HUES64 (cell line): ENCODE results near the gene SNRK.

Experiments used
- H3K27ac ChIP-seq: 2 replicates; pipeline ENCODE4 v1.7.0; 2013; ENCODE audit warnings: low read depth, low read length, inconsistent platforms
- H3K27me3 ChIP-seq: 2 replicates; pipeline ENCODE4 v1.6.1; 2013; ENCODE audit warnings: mild to moderate bottlenecking, low read length; ENCODE audit not compliant: insufficient read depth
- H3K36me3 ChIP-seq: 2 replicates; pipeline ENCODE4 v1.6.1; 2013; ENCODE audit warnings: mild to moderate bottlenecking, low read length; ENCODE audit not compliant: insufficient read depth
- H3K4me1 ChIP-seq: 2 replicates; pipeline ENCODE4 v1.6.1; 2013; ENCODE audit warnings: mild to moderate bottlenecking, low read length, moderate library complexity; ENCODE audit not compliant: insufficient read depth
- H3K4me3 ChIP-seq: 2 replicates; pipeline ENCODE4 v1.5.1; 2013; ENCODE audit warnings: mild to moderate bottlenecking, low read length, moderate library complexity
- H3K9ac ChIP-seq: 2 replicates; pipeline ENCODE4 v1.6.1; 2013; ENCODE audit warnings: mild to moderate bottlenecking, low read depth, low read length
- H3K9me3 ChIP-seq: 2 replicates; pipeline ENCODE4 v1.6.1; 2013; ENCODE audit warnings: low read depth, low read length; ENCODE audit not compliant: insufficient read depth
- WGBS: fragments of 150-250, 120-280 bp; methylation state at CpG from one replicate; pipeline ENCODE4 v1.1.7; 2013; ENCODE audit warnings: missing lambda C conversion rate; 5-methylcytosine and 5-hydroxymethylcytosine counted together

The SNRK gene

DNA sequence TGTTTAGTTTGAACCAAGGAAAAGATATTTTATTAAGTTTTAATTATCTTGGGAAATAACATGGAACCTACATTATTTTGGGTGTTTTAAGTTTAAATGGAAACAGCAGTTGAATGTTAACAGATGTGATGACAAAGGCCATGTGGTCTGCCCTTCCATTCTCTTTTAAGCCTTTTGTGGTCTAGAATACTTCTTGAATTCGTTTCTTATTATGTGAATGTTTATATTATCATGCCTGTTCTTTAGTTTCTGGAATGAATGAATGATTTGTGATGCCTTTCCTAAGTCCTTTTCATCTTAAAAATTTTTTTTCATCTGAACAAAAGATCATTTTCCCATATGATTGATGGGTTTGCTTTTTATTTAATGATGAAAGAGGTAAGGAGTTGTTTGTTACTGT lies 44.6 kb downstream of the SNRK start:
- peaks cover 12% of the 10 kb centered on the region; the same call in 1 of the 2 replicates for H3K4me1 ChIP-seq
- no peaks in the 10 kb centered on the region for H3K27me3 ChIP-seq
- H3K9me3 ChIP-seq: peaks cover 11% of the 10 kb centered on the region; the same call in 1 of the 2 replicates
- 83% methylated on average over 1 of the region's 1 CpG for WGBS
- no peak overlapping the region for H3K9ac ChIP-seq
- no peak overlapping the region for H3K27ac ChIP-seq
- peaks cover 23% of the 10 kb centered on the region for H3K36me3 ChIP-seq
- H3K4me3 ChIP-seq: no peak overlapping the region

DNA sequence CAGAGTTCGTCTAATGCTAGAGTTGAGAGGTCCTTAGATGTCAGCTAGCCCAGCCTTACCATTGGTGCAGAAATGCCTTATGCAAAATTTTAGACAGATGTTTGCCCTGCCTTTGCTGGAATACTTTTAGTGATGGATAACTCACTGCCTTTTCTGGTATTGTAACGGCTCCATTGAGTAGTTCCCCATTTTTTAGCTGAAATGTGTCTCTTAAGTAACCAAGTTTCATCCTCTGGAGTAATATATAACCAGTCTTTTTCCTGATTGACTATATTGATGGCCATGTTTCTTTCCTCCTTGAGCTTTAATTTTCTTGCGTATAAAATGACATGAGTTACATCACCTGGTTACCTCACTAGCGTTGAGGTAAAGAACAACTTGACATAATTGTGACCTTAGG lies 45.0 kb downstream of the SNRK start:
- peaks cover 12% of the 10 kb centered on the region; the same call in 1 of the 2 replicates for H3K4me1 ChIP-seq
- H3K4me3 ChIP-seq: no peak overlapping the region
- H3K9me3 ChIP-seq: peaks cover 15% of the 10 kb centered on the region; the same call in 1 of the 2 replicates
- H3K9ac ChIP-seq: no peak overlapping the region
- H3K27me3 ChIP-seq: no peaks in the 10 kb centered on the region
- peaks cover 25% of the 10 kb centered on the region for H3K36me3 ChIP-seq
- 91% methylated on average over 4 of the region's 4 CpGs for WGBS
- H3K27ac ChIP-seq: no peak overlapping the region

DNA sequence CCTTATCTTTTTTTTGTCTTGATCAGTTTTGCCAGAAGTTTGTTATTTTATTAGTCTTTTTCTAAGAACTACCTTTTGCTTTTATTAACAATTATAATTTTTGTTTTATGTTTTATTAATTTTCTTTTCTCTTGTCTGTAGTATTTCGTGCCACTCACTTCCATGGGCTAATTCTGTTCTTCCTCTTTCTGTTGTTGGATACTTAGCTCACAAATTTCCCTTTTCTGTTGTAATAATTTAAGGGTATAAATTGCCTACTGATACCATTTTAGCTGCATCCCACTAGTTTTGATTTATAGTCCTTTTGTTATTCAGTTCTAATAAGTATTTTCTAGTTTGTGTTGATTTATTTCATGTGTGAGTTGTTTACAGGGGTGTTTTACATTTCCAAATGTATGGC lies 48.6 kb downstream of the SNRK start:
- H3K27ac ChIP-seq: no peak overlapping the region
- H3K27me3 ChIP-seq: no peaks in the 10 kb centered on the region
- H3K9me3 ChIP-seq: peaks cover 39% of the 10 kb centered on the region
- no peak overlapping the region for H3K9ac ChIP-seq
- H3K4me3 ChIP-seq: no peak overlapping the region
- peaks cover 51% of the 10 kb centered on the region for H3K36me3 ChIP-seq
- WGBS: no CpG with 5 or more reads among the region's 1 CpG
- H3K4me1 ChIP-seq: peaks cover 8% of the 10 kb centered on the region; the same call in 1 of the 2 replicates

DNA sequence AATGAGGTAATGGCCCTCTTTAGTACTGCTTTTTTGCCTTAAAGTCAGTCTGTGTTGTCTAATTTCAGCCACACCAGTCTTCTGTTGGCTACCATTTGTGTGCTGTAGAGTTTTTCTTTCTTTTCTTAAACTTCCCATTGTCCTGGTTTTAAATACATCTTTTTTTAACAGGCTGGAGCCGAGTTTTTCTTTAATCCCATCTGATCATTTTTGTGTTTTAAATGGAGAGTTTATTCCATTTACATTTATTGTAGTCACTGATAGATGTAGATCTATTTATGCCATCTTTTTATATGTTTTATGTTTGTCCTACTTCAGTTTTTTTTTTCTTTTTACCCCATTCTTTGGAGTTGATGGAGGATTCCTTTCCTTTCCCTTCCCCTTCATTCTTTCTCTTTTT lies 49.5 kb downstream of the SNRK start:
- Histone ChIP-seq H3K4me1 (no peaks in the 10 kb centered on the region), H3K36me3 (peaks cover 59% of the 10 kb centered on the region), H3K27me3 (no peaks in the 10 kb centered on the region), H3K27ac (no peak overlapping the region), H3K4me3 (no peak overlapping the region), H3K9ac (no peak overlapping the region), H3K9me3 (peaks cover 39% of the 10 kb centered on the region)
- no CpG with 5 or more reads among the region's 1 CpG for WGBS

DNA sequence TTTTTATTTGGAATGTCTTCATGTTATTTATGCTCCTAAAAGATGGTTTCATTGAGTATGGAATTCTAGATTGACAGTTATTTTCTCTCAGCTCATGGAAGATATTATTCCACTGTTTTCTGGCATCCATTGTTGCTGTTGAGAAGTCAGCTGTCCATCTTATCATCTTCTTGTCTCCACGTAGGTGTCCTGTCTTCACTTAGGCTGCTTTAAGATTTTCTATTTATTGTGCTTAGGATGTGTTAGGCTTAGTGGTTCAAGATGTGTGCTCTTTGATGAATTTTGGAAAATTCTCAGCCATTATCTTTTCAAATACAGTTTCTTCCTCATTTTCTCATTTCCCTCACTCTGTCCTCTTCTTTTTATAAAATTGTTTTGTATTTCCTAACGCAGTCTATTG lies 52.0 kb downstream of the SNRK start:
- Histone ChIP-seq H3K9ac (no peak overlapping the region), H3K9me3 (peaks cover 39% of the 10 kb centered on the region), H3K27me3 (no peaks in the 10 kb centered on the region), H3K27ac (no peak overlapping the region), H3K36me3 (peaks cover 70% of the 10 kb centered on the region), H3K4me3 (no peak overlapping the region), H3K4me1 (peaks cover 9% of the 10 kb centered on the region)
- 100% methylated on average over 1 of the region's 2 CpGs for WGBS

DNA sequence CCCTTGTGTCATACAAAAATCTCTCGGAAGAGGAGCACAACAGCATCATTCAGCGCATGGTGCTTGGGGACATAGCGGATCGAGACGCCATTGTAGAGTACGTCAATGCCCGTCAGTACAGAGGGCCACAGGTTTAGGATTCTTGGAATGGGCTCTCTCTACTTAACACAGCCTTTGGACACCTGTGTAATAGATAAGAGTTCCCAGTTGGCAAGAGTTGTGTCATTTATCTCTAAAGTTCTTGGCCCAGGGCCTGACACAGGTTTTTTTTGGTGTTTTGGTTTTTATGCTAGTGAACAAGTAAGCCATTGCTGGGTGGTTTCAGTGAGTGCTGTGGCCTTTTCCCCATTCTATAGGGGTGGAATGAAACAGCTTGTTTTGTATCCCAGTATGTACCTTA lies 54.1 kb downstream of the SNRK start:
- Histone ChIP-seq H3K27me3 (no peaks in the 10 kb centered on the region), H3K9ac (no peak overlapping the region), H3K36me3 (peaks cover 69% of the 10 kb centered on the region), H3K4me3 (no peak overlapping the region), H3K9me3 (peaks cover 34% of the 10 kb centered on the region), H3K4me1 (peaks cover 21% of the 10 kb centered on the region), H3K27ac (no peak overlapping the region)
- 98% methylated on average over 7 of the region's 7 CpGs for WGBS

DNA sequence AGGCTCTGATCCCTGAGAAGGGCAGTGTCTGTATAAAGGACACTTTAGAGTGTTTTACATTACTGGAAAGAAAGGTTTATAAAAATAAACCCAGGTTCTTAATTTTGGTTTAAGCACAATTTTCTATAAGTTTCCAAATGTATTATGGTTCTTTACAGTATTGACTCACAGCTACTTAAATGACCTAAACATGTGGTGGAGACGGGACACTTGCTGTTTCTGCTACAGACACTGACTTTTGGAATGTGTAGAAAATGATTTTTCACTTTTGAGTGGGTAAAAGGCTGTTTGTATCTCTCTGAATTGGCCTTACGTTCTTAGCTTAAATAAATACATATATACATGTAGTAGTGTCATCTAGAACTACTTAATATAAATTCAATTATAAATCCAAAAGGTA lies 55.4 kb downstream of the SNRK start:
- Histone ChIP-seq H3K9me3 (peaks cover 22% of the 10 kb centered on the region), H3K36me3 (peaks cover 64% of the 10 kb centered on the region), H3K27ac (no peak overlapping the region), H3K9ac (no peak overlapping the region), H3K4me1 (peaks cover 21% of the 10 kb centered on the region), H3K4me3 (no peak overlapping the region), H3K27me3 (no peaks in the 10 kb centered on the region)
- WGBS: 93% methylated on average over 1 of the region's 2 CpGs

DNA sequence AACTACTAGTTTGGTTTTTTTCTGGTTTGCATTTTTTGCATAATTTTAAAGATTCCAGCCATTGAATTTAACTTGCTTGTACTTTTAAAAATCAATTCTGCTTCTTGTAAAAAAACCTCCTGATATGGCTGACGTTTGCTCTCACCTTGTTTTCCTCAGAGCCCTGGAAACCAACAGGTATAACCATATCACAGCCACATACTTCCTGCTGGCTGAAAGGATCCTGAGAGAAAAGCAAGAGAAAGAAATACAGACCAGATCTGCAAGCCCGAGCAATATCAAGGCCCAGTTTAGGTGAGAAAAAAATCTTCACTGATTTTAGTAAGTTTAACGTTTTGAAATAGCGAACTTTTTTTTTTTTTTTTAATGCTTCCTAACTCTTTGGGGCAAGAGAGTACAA lies 56.8 kb downstream of the SNRK start:
- Histone ChIP-seq H3K27ac (peak overlapping the region; percentile 15; the same call in 1 of the 2 replicates), H3K36me3 (peaks cover 65% of the 10 kb centered on the region), H3K4me3 (no peak overlapping the region), H3K4me1 (peaks cover 21% of the 10 kb centered on the region), H3K9me3 (peaks cover 9% of the 10 kb centered on the region), H3K27me3 (no peaks in the 10 kb centered on the region), H3K9ac (no peak overlapping the region)
- WGBS: 92% methylated on average over 4 of the region's 4 CpGs

DNA sequence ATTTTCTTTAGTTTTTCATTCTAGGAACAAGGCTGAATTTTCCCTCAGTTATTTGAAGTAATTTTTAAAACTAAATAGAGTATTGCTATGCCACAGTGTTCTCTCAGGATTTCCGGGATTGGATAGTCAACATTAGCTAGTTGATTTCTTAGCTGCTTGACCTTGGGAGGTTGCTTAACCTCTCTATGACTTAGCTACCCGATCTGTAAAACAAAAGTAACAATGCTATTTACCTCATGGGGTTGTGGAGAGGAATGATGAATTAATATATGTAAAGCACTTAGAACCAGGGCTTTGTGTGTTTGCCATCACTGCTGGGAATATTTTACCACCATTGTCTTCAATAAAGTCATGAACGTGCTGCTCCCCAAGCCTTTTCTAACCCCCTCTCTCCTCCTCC lies 57.5 kb downstream of the SNRK start:
- H3K27ac ChIP-seq: no peak overlapping the region; the same call in 1 of the 2 replicates
- peaks cover 21% of the 10 kb centered on the region for H3K4me1 ChIP-seq
- no peak overlapping the region for H3K4me3 ChIP-seq
- no peaks in the 10 kb centered on the region for H3K27me3 ChIP-seq
- H3K36me3 ChIP-seq: peaks cover 66% of the 10 kb centered on the region
- H3K9ac ChIP-seq: no peak overlapping the region
- 70% methylated on average over 2 of the region's 3 CpGs for WGBS
- H3K9me3 ChIP-seq: peaks cover 3% of the 10 kb centered on the region; the same call in 1 of the 2 replicates

DNA sequence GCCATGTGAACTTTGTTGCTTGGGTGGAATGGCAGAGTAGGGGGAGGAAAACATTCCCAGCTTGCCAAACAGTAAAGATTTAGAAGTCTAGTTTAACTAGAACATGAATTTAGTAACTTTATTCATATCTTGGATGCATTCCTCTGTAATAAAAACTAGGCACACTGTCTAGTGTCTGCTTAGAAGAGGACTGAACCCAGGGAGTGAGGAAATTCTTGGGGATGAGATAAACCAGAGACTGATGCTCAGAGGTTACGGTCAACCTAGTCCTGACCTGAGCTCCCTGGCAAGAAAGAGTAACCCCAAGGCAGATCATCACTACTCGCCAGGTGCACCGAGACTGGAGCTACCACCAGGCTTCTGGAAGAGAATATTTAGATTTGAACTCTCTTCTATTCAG lies 58.2 kb downstream of the SNRK start:
- H3K27me3 ChIP-seq: no peaks in the 10 kb centered on the region
- H3K9me3 ChIP-seq: no peaks in the 10 kb centered on the region
- no peak overlapping the region for H3K9ac ChIP-seq
- peaks cover 67% of the 10 kb centered on the region for H3K36me3 ChIP-seq
- no peak overlapping the region for H3K4me3 ChIP-seq
- H3K4me1 ChIP-seq: peaks cover 21% of the 10 kb centered on the region
- no peak overlapping the region for H3K27ac ChIP-seq
- 94% methylated on average over 3 of the region's 3 CpGs for WGBS

DNA sequence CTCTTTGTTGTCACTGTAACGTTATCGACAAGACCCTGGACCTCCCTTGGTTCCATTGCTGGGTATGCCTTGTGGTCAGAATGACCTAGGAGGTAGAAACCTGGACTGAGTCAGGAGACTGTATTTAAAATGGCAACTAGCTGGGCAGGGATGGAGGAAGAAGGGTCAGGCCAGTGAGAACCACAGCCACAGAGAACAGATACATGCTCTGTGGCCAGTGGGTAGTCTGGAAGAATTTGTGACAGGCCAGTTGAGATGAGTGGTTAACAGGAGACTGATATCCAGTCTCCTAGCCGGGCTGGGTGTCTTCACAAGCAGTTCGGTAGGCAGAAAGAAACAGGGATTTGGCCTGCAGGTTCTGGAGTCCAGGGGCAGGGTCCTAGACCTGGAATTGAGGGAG lies 58.9 kb downstream of the SNRK start:
- 92% methylated on average over 4 of the region's 4 CpGs for WGBS
- no peak overlapping the region for H3K27ac ChIP-seq

DNA sequence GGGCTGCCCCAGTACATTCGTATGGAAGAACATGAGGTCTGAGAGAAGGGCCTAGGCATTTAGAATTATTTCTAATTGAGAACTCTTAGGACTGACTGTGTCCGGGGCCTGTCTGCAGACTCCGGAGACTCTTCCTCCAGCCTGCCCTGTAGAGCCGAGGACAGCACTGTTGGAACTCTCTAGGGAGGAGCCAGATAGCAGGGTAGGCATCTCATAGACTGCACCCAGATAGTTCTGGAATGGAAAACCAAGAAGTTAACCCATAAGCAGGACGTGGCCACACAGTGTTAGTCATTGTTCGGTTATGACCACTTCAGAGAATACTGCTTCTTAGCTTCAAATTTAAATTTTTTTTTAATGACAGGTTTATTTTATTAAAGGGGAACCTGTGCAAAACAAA lies 59.5 kb downstream of the SNRK start:
- H3K36me3 ChIP-seq: peaks cover 62% of the 10 kb centered on the region
- 89% methylated on average over 6 of the region's 6 CpGs for WGBS
- H3K27me3 ChIP-seq: no peaks in the 10 kb centered on the region
- no peak overlapping the region for H3K27ac ChIP-seq
- no peak overlapping the region for H3K4me3 ChIP-seq
- H3K9ac ChIP-seq: no peak overlapping the region
- H3K4me1 ChIP-seq: peaks cover 21% of the 10 kb centered on the region
- no peaks in the 10 kb centered on the region for H3K9me3 ChIP-seq

More for the DNA sequence above, 58.9 kb downstream of the SNRK start:
- Histone ChIP-seq H3K4me3 (no peak overlapping the region), H3K27me3 (no peaks in the 10 kb centered on the region), H3K9ac (no peak overlapping the region), H3K4me1 (peaks cover 21% of the 10 kb centered on the region), H3K9me3 (no peaks in the 10 kb centered on the region), H3K36me3 (peaks cover 68% of the 10 kb centered on the region)
